BJ (cell line): ENCODE results near the gene NARS2. TPM values are rescaled to one million over a fixed set of nuclear protein-coding genes. Genes with fewer than 3 reads are reported as not detected.

Experiments
- CTCF ChIA-PET: fragments of 350-600 bp; formaldehyde crosslinking; extraction: SDS; loops from one replicate; lab custom pipeline; 2021; ENCODE audit warnings: antibody characterized with exemption, inconsistent platforms; lab: Yijun Ruan, JAX
- POLR2A ChIA-PET: fragments of 300-600 bp; sonication (Branson Sonifier 250); formaldehyde crosslinking; extraction: SDS; loops from one replicate; lab custom pipeline; 2021; ENCODE audit warnings: antibody characterized with exemption; lab: Charles Lee
- DNase-seq: peaks from one replicate; pipeline ENCODE4 v3.0.0-alpha.2; 2011; ENCODE audit warnings: low read depth
- H3K27me3 ChIP-seq: 2 replicates; pipeline ENCODE4 v1.6.0; 2011; ENCODE audit warnings: low read length; ENCODE audit not compliant: control insufficient read depth, insufficient read depth
- H3K36me3 ChIP-seq: 2 replicates; pipeline ENCODE4 v1.5.1; 2011; ENCODE audit warnings: low read length; ENCODE audit not compliant: control insufficient read depth, insufficient read depth
- H3K4me3 ChIP-seq: 2 replicates; pipeline ENCODE4 v1.5.1; 2011; ENCODE audit warnings: low read depth, mild to moderate bottlenecking, control low read depth, low read length
- CTCF ChIP-seq: IDR thresholded peaks from 2 replicates; pipeline ENCODE4 v1.5.1; 2011; ENCODE audit warnings: low read depth, mild to moderate bottlenecking, control low read depth, inconsistent platforms, low read length, moderate library complexity; ENCODE audit not compliant: insufficient read depth
- polyA plus RNA-seq: library from polyadenylated mRNA; depleted of rRNA; stranded (reverse); fragments of >200 nt; gene quantifications from 2 replicates; pipeline ENCODE4 v1.2.3, GENCODE V29; 2011

The NARS2 gene
- polyA plus RNA-seq, 1 experiment = 5.9 TPM

DNA sequence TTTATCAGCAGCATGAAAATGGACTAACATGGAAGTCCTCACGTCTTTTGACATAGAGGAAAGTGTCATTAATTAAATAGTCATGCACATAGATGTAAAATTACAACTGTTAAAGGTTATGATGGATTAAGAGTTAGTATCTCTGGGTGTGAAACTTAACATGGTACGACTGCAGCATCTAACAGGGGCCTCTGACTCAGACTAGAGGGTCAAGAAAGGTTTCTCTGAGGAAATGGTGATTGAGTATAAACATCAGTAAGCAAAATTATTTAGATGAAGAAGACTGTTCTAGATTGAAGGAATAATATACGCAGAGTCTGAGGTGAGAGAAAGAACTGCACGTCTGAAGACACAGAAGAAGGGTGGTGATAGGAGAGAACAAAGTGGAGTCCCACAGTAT is 114.9 kb downstream of the NARS2 start:
- TF ChIP-seq CTCF = no peak

DNA sequence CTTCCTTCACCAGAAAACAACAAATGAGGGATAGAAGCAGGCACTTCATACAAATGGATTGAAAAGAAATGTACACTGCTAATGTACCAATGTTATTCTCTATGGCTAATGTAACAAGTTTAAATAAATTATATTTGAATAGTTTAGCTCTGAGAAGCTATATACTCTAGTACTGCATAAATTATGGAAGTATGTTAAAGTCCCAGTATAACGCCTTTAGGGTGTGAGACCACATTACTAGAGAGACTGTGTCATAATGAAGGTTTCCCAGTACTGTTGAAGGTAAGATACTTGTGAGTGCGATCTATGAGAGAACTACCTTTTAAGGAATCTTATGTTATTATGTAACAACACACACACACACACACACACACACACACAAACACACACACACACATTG is 117.2 kb downstream of the NARS2 start:
- TF ChIP-seq CTCF = no peak
- DNase-seq = no peak
- no peaks in the 10 kb centered on the region for H3K27me3 ChIP-seq
- CTCF ChIA-PET = no interaction called here
- H3K4me3 ChIP-seq = no peak overlapping the region
- POLR2A ChIA-PET = no interaction called here
- H3K36me3 ChIP-seq = no peaks in the 10 kb centered on the region

More for the DNA sequence above, 114.9 kb downstream of the NARS2 start:
- Histone ChIP-seq H3K27me3 (no peaks in the 10 kb centered on the region), H3K4me3 (no peak overlapping the region), H3K36me3 (no peaks in the 10 kb centered on the region)
- ChIA-PET CTCF (no interaction called here), POLR2A (no interaction called here)
- DNase-seq = no peak

GRCh38 chr11:78453140-78453935 is 121.3 kb downstream of the NARS2 start:
- no peak for TF ChIP-seq CTCF
- CTCF ChIA-PET = no interaction called here
- H3K4me3 ChIP-seq = no peak overlapping the region
- DNase-seq = no peak
- no peaks in the 10 kb centered on the region for H3K36me3 ChIP-seq
- POLR2A ChIA-PET = no interaction called here
- no peaks in the 10 kb centered on the region for H3K27me3 ChIP-seq

GRCh38 chr11:78451371-78452150 is 123.1 kb downstream of the NARS2 start:
- ChIA-PET CTCF (interaction anchor here (0.6 to 0.7 kb wide), 2 partner anchors 19 to 97 kb away, joined by 3 read pairs; no protein-coding TSS in a partner anchor), POLR2A (no interaction called here)
- no peak for DNase-seq
- Histone ChIP-seq H3K36me3 (no peaks in the 10 kb centered on the region), H3K27me3 (no peaks in the 10 kb centered on the region), H3K4me3 (no peak overlapping the region)
- no peak for TF ChIP-seq CTCF

- no peaks in the 10 kb centered on the region for H3K36me3 ChIP-seq
- H3K27me3 ChIP-seq = no peaks in the 10 kb centered on the region
- ChIA-PET CTCF (no interaction called here), POLR2A (no interaction called here)
- no peak for DNase-seq
- no peak for TF ChIP-seq CTCF
- no peak overlapping the region for H3K4me3 ChIP-seq
Measured at GRCh38 chr11:78450866-78451265, 123.8 kb downstream of the NARS2 start.
